GM21390 (cell line): Measurements from ENCODE around the gene MYO1D.
"Not testable (repeated sequence)": the region's sequence is repeated elsewhere in the genome, so short reads cannot be mapped to it uniquely, and the experiment has no call there.

ENCODE experiments used
- ATAC-seq: cut with Tn5 transposase; IDR thresholded peaks from one replicate; pipeline ENCODE4 v1.9.1; 2021; ENCODE audit not compliant: unreplicated experiment

Gene MYO1D

DNA sequence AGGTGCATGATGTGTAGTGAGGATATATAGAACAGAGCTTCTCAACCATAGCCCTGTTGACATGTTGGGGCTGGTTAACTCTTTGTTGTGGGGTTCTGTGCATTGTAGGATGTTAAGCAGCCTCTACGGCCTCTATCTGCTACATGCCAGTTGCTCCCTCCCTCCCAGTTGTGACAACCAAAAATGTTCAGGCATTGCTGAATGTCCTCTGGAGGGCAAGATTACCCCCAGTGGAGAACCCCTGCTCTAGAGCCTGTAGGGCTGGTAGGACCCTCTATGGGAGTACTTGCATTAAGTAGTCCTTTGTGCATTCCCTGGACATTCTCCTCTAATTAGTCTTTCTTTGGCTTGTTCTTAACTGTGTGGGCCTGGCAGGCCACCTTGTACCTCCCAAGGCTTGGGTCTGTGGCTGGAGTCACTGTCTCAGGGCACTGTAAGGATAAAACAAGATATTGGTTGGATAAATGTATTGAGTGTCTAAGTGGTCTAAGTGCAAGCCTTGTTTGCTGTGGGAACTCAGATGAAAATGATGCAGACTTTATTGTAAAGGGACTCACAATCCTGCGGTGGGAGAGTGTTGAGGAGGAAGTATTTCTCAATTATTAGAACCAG is 19.8 kb upstream of the MYO1D start:
- ATAC-seq: no peak

DNA sequence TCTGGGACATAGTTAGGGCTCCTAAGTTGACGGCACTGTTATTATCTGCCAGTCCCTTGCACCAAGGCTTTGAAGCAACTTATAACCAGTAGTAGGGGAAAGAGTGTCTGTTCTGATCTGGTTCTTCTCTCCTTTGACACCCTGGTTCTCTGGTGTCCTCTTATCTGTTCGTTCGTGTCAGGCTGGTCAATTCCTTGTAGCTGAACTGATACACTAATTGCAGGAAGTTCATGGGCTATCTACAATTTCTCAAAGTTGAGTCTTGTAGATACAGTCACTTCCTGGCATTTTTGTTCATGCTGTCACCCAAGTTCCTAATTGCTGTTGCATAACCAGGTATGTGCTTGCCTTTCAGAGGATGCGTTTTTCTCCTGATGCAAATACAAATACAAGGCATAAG is 17.3 kb upstream of the MYO1D start:
- no peak for ATAC-seq

- ATAC-seq: not testable (repeated sequence)
These were observed 10.5 kb upstream of the MYO1D start for GRCh38 chr17:32887410-32887809.

- ATAC-seq: not testable (repeated sequence)
These were observed 10.0 kb upstream of the MYO1D start for GRCh38 chr17:32886951-32887350.

DNA sequence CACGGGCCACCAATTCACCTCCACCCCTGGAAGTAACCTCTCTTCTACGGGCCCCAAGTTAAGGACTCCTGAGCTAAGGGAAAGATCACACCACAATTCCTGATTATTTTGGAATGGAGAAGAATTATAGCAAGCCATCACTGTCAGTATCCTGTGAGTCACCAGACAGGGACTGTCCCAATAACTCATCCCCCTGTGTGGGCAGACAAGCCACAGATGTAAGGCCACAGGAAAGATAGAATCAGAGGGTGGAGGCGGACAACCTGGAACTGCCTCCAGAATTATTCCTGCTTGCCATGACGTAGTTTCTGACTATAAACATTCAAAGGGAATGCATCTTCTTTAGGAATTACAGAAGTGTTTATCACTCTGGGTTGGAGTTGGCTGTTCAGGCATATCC is 5.8 kb upstream of the MYO1D start:
- no peak for ATAC-seq

- no peak for ATAC-seq
These were observed 5.1 kb upstream of the MYO1D start for GRCh38 chr17:32882029-32882428.

- no peak for ATAC-seq
These were observed 3.9 kb upstream of the MYO1D start for GRCh38 chr17:32880671-32881453.

- ATAC-seq: no peak
These were observed 2.2 kb upstream of the MYO1D start for GRCh38 chr17:32879134-32879533.

DNA sequence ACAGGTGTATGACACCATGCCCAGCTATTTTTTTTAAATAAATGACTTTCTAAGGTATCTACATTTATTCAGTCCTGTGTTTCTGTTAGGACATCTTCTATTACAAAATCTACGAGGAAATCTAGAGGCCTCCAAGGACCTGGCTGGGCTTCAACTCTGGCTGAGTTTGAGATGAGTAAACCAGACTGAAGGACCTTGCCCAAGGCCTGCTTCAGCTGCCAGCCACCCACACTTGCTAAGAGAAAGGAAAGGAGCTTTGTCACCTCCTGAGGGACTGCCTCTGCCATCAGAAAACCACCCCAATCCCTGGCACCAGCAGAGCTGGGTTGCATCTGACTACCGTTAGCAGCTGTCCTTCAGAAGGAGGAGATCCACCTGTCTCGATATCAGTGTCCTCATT is 1.3 kb upstream of the MYO1D start:
- no peak for ATAC-seq

DNA sequence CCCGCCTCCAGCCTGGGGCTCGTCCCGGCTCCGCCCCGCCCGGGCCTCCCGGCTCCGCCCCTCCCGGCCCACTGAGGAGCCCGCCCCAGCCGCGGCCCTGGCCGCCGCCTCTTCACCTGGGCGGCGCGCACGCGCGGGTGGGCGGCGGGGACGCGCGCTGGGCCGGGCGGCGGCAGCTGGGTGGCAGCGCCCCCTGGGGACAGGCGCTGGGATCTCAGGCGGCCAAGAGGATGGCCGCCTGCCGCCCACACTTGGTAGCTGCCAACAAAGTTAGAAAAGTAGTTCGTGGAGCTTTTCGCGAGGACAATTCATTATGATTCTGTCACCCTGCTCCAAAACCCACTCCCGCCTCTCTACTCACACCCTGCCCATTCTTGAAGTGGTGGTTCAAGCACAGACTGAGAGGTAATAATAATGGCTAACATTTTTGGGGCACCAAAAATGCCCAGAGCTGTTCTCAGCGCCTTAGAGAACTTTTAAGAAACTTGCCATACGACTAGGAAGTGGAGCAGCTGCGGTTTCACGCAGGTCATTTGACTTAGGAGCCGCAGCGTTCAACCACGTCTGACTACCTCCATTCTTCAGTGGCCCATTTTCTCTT is 340 bp upstream of the MYO1D start:
- ATAC-seq: peak; percentile 92

- ATAC-seq: no peak
These were observed 954 bp downstream of the MYO1D start for GRCh38 chr17:32875923-32876416.

- ATAC-seq: no peak
These were observed 1.6 kb downstream of the MYO1D start for GRCh38 chr17:32875230-32875917.

GRCh38 chr17:32873114-32873513 is 3.8 kb downstream of the MYO1D start:
- ATAC-seq: no peak

DNA sequence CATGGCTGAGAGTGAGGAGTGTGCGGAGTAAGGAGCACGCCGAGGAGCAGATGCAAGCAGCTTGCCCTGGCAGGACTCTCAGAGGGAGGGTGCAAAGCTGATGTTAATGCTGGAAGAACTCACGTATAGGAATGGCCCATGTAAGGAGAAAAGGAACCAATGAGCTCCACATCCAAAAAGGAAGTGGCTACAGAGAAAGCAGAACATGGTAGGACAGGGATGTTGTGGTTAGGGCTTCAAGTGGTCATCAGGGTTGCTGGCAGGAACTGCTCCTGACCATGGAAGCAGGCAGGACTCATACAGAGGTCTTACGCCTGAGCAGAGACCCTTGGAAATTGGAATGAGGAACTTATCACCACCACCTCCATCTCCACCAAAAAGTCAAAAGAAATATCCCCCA is 5.2 kb downstream of the MYO1D start:
- ATAC-seq: no peak

DNA sequence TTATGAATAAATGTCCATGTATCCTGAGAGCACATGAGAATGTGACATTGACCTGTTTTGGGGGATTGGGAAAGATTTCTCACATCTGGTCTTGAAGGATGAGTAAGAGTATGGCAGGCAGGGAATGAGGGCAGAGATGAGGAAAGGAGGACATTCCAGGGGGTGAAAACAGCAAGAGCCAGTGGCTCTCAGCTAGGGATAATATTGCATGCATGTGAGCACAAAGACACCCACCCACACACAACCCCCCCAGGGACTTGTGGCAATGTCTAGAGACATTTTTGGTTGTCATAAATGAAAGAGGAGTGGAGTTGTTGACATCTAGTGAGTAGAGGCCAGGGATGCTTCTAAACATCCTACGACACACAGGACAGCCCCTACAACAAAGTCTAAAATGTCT is 6.0 kb downstream of the MYO1D start:
- no peak for ATAC-seq

DNA sequence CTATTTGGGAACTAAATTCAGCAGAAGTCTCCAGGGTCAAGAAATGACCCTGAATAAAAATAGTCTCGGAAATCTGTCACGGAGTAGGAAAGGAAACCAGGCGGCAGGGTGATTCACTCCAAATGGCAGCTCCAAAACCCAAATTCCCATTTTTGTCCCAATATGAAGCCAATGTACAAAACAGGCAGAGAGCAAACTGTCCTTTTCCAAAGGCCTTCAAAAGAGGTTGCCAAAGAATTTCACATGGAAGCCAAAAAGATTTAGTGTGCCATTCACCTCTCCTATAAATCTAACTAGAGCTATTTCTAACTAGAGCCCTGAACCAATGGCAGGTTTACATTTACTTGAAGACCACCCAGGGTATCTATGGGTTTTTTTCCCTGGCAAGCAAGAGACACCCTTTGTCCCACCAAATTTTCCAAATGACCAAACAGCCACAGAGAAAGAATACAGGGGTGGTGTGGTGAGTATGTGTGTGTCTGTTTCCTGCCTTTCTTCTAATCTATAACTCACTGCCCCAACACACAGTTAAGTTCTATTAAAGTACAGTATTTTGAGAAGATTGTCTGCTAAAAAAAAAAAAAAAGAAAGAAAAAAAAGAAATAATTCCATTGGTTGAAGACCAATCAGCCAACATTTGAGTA is 6.8 kb downstream of the MYO1D start:
- no peak for ATAC-seq

DNA sequence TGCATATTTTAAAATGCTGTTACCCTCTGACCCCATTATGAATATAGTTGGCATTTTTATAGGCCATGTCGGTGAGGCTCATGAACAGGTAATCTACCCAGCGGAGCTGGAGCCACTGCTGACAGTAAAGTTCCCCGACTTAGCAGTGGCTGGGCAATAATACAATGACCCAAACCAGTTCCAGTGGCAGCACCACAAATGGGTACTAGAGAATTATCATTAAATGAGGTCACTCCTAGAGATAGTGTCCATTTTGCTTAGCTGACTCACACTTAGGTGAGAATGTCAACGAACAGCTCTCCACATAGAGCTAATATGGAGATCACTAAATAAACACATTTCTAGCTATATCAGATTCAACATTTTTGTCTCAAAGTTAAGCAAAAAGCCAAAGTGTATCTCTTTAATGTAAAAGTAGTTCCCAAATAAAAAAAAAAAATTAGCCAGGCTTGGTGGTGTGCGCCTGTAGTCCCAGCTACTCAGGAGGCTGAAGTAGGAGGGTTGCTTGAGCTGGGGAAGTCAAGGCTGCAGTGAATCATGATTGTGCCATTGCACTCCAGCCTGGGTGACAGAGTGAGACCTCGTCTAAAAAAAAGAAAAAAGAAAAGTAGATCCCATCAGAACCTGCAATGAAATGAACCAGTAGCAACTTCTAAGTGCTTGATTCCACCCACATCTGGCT is 7.4 kb downstream of the MYO1D start:
- no peak for ATAC-seq

DNA sequence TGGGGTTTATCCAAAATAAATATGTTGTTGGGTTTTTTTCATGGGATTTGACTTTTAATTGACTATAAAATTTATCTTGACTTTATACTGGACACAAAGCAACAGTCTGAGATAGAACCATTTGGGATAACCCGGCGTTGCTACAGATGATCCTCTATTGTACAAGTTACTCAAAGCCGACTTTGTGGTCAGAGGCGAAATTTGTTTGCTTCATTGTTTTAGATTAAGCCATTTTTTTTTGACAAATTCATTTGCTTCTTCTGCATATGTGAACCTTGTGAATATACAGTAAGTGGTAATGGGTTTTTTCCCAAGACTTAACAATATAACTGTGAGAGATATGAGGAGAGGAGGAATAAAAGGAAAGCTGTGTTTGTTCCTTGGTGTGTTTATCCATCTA is 11.8 kb downstream of the MYO1D start:
- ATAC-seq: no peak

- ATAC-seq: no peak
These were observed 13.4 kb downstream of the MYO1D start for GRCh38 chr17:32863559-32863958.

DNA sequence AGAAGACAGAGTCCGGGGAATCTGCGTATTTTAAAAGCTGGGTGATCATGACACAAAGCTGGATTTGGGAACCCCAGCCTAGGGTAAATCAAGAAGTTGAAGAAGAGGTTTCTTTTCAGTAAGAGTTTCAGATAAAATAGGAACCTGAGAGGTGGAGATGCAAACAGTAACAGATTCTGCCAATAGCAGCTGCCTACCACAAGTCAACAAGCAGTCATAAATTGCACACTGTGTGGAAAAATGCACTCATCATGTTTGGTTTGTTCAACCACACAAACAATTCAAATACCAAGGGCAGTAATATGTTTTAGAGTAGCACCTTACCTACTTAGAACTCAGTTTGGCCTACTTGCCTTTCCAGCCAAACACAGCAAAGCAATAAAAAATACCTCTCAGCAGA is 14.0 kb downstream of the MYO1D start:
- ATAC-seq: no peak

GRCh38 chr17:32861981-32862380 is 14.9 kb downstream of the MYO1D start:
- no peak for ATAC-seq
